ENCODE measurements around the gene ADO. TPM values are rescaled to one million over a fixed set of nuclear protein-coding genes. Genes with fewer than 3 reads are reported as not detected.

ADO gene
- total and polyA plus RNA-seq, 2 donors (not counting 3 experiments of a cell fraction or from before 2014, with no cell fraction given): 6.5 to 14.5 TPM

- Histone ChIP-seq H3K4me3 (replicated peaks in 1 of 3; ENCODE audit: insufficient read depth in 1 of 3, low read depth in 1 of 3, low read length in 3 of 3) (no peak overlapping the region), H3K27ac (ENCODE audit: insufficient read depth, low read depth, low read length) (no peak overlapping the region), H3K9me3 (replicated peaks; ENCODE audit: control insufficient read depth, insufficient read depth, low read length) (no peaks in the 10 kb centered on the region), H2AFZ (ENCODE audit: low read depth, low read length) (no peak overlapping the region), H3K4me2 (ENCODE audit: insufficient read depth, low read length) (no peak overlapping the region), H3K79me2 (ENCODE audit: control insufficient read depth, insufficient read depth, low read length) (no peaks in the 10 kb centered on the region), H4K20me1 (replicated peaks; ENCODE audit: control insufficient read depth, extremely low read depth, insufficient read depth, low read length) (no peaks in the 10 kb centered on the region), H3K9me1 (replicated peaks; ENCODE audit: control insufficient read depth, extremely low read depth, insufficient read depth, low read length) (no peaks in the 10 kb centered on the region), H3K9ac (replicated peaks; ENCODE audit: extremely low read depth, insufficient read depth, low read length) (no peak overlapping the region), H3K4me1 (ENCODE audit: control insufficient read depth, extremely low read depth, insufficient read depth, low read length) (no peaks in the 10 kb centered on the region), H3K27me3 (ENCODE audit: control insufficient read depth in 2 of 2, insufficient read depth in 2 of 2, low read length in 2 of 2) (peaks cover 26 to 33% of the 10 kb centered on the region in 2 experiments), H3K36me3 (ENCODE audit: control insufficient read depth in 2 of 2, extremely low read depth in 1 of 2, insufficient read depth in 2 of 2, low read length in 2 of 2) (no peaks in the 10 kb centered on the region)
- FAIRE-seq (no peak), DNase-seq (ENCODE audit: low read depth, low spot score) (no peak)
- ChIA-PET CTCF (interaction anchor here (0.6 kb wide), 1 partner anchor 36 kb away, joined by 3 read pairs; no protein-coding TSS in a partner anchor), POLR2A (no interaction called here)
- intact Hi-C loops (cut with micrococcal nuclease) (no loop called here), dilution Hi-C loops (cut with MboI; ENCODE audit: extremely low pct_ligation_motif_present, low sequenced_read_pairs) (no loop called here)
- TF ChIP-seq GATA2 (IDR thresholded peaks at IDR 0.05; ENCODE audit: insufficient read depth, insufficient read length, low read depth, low read length): no peak
- TF ChIP-seq FOS (IDR thresholded peaks at IDR 0.05; ENCODE audit: borderline replicate concordance, insufficient read depth, low read length): no peak
- no peak for TF ChIP-seq POLR2A (IDR thresholded peaks at IDR 0.05; ENCODE audit: low read depth, low read length)
- TF ChIP-seq MAX (IDR thresholded peaks at IDR 0.05; ENCODE audit: insufficient read depth, insufficient read length): no peak
- TF ChIP-seq MYC (IDR thresholded peaks at IDR 0.05; ENCODE audit: low read depth, low read length): no peak
- no peak for TF ChIP-seq EZH2 (IDR thresholded peaks at IDR 0.05; ENCODE audit: borderline replicate concordance, low read depth, low read length, severe bottlenecking)
- no peak for TF ChIP-seq JUN (IDR thresholded peaks at IDR 0.05; ENCODE audit: borderline replicate concordance, insufficient read depth, insufficient read length, low read depth)
- no peak for TF ChIP-seq CTCF (IDR thresholded peaks at IDR 0.05; ENCODE audit: extremely low read depth in 1 of 2, insufficient read depth in 1 of 2, low read depth in 1 of 2, low read length in 2 of 2)
- no peak for TF ChIP-seq POLR2AphosphoS5 (IDR thresholded peaks at IDR 0.05; ENCODE audit: insufficient read depth, low read depth, low read length)
- BruUV-seq (replicated peaks): no TSS peak
Measured at GRCh38 chr10:62794306-62794705, 10.2 kb upstream of the ADO start.
